ENCODE results near the gene GMDS. TPM values are rescaled to one million over a fixed set of nuclear protein-coding genes. Genes with fewer than 3 reads are reported as not detected.
A peak's percentile ranks its signal among the peaks of the same experiment; 100 is the strongest.

GMDS gene
- total RNA-seq, 3 donors from 2014 or later (not counting 1 experiment from before 2014, with no cell fraction given) = 23.6 to 31.0 (median 26.4) TPM

GRCh38 chr6:2157441-2158127 is 87.8 kb downstream of the GMDS start:
- Mint-ChIP-seq H3K4me3 (no peak overlapping the region), H3K9me3 (no peaks in the 10 kb centered on the region), H3K27ac (no peak overlapping the region), H3K4me1 (peaks cover 18 to 26% of the 10 kb centered on the region in 2 donors), H3K27me3 (ENCODE audit: low read depth in 2 of 2) (no peaks in the 10 kb centered on the region), H3K36me3 (no peaks in the 10 kb centered on the region)
- DNase-seq (peak in 1 of 2 donors; percentile 46), ATAC-seq (no peak)
- Histone ChIP-seq H3K9me3 (ENCODE audit: control insufficient read depth, insufficient read depth, low read length) (no peaks in the 10 kb centered on the region), H3K36me3 (ENCODE audit: control insufficient read depth, insufficient read depth, low read length) (no peaks in the 10 kb centered on the region), H3K27ac (ENCODE audit: low read length) (no peak overlapping the region), H3K4me3 (ENCODE audit: low read length) (no peak overlapping the region), H3K4me1 (ENCODE audit: control insufficient read depth, insufficient read depth, low read length) (no peaks in the 10 kb centered on the region), H3K27me3 (ENCODE audit: control insufficient read depth, insufficient read depth, low read length) (no peaks in the 10 kb centered on the region)
- WGBS (ENCODE audit: insufficient coverage) = 78% methylated on average over 1 of the region's 1 CpG
- intact Hi-C loops (cut with micrococcal nuclease) = no loop called here
- TF ChIP-seq, protein P1, sequence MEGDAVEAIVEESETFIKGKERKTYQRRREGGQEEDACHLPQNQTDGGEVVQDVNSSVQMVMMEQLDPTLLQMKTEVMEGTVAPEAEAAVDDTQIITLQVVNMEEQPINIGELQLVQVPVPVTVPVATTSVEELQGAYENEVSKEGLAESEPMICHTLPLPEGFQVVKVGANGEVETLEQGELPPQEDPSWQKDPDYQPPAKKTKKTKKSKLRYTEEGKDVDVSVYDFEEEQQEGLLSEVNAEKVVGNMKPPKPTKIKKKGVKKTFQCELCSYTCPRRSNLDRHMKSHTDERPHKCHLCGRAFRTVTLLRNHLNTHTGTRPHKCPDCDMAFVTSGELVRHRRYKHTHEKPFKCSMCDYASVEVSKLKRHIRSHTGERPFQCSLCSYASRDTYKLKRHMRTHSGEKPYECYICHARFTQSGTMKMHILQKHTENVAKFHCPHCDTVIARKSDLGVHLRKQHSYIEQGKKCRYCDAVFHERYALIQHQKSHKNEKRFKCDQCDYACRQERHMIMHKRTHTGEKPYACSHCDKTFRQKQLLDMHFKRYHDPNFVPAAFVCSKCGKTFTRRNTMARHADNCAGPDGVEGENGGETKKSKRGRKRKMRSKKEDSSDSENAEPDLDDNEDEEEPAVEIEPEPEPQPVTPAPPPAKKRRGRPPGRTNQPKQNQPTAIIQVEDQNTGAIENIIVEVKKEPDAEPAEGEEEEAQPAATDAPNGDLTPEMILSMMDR (IDR thresholded peaks at IDR 0.05) = no peak

- Mint-ChIP-seq H3K36me3 (no peaks in the 10 kb centered on the region), H3K4me1 (peaks cover 4 to 13% of the 10 kb centered on the region in 2 donors), H3K9me3 (no peaks in the 10 kb centered on the region), H3K27ac (no peak overlapping the region), H3K27me3 (ENCODE audit: low read depth in 2 of 2) (no peaks in the 10 kb centered on the region), H3K4me3 (no peak overlapping the region)
- WGBS (ENCODE audit: insufficient coverage) = no CpG with 5 or more reads among the region's 1 CpG
- DNase-seq (no peak), ATAC-seq (no peak)
- Histone ChIP-seq H3K36me3 (ENCODE audit: control insufficient read depth, insufficient read depth, low read length) (no peaks in the 10 kb centered on the region), H3K9me3 (ENCODE audit: control insufficient read depth, insufficient read depth, low read length) (no peaks in the 10 kb centered on the region), H3K27ac (ENCODE audit: low read length) (no peak overlapping the region), H3K27me3 (ENCODE audit: control insufficient read depth, insufficient read depth, low read length) (no peaks in the 10 kb centered on the region), H3K4me1 (ENCODE audit: control insufficient read depth, insufficient read depth, low read length) (no peaks in the 10 kb centered on the region), H3K4me3 (ENCODE audit: low read length) (no peak overlapping the region)
- TF ChIP-seq, protein P1 (IDR thresholded peaks at IDR 0.05) = no peak
- intact Hi-C loops (cut with micrococcal nuclease) = no loop called here
These were observed 90.2 kb downstream of the GMDS start for GRCh38 chr6:2155206-2155605.

GRCh38 chr6:2149361-2150006 is 95.9 kb downstream of the GMDS start:
- Histone ChIP-seq H3K4me1 (ENCODE audit: control insufficient read depth, insufficient read depth, low read length) (peaks cover under 1% of the 10 kb centered on the region), H3K36me3 (ENCODE audit: control insufficient read depth, insufficient read depth, low read length) (no peaks in the 10 kb centered on the region), H3K9me3 (ENCODE audit: control insufficient read depth, insufficient read depth, low read length) (no peaks in the 10 kb centered on the region), H3K27me3 (ENCODE audit: control insufficient read depth, insufficient read depth, low read length) (no peaks in the 10 kb centered on the region), H3K4me3 (ENCODE audit: low read length) (no peak overlapping the region), H3K27ac (ENCODE audit: low read length) (no peak overlapping the region)
- intact Hi-C loops (cut with micrococcal nuclease) = no loop called here
- TF ChIP-seq, protein P1 (IDR thresholded peaks at IDR 0.05) = no peak
- DNase-seq (no peak), ATAC-seq (no peak)
- no peak overlapping the region for H3K27ac Mint-ChIP-seq
- peaks cover 4 to 5% of the 10 kb centered on the region in 2 donors for H3K4me1 Mint-ChIP-seq
- 91% methylated on average over 9 of the region's 9 CpGs for WGBS (ENCODE audit: insufficient coverage)
- H3K9me3 Mint-ChIP-seq = no peaks in the 10 kb centered on the region
- no peak overlapping the region for H3K4me3 Mint-ChIP-seq
- H3K36me3 Mint-ChIP-seq = no peaks in the 10 kb centered on the region
- no peaks in the 10 kb centered on the region for H3K27me3 Mint-ChIP-seq (ENCODE audit: low read depth in 2 of 2)
